Measurements from ENCODE around the gene BRSK1.

BRSK1 gene

GRCh38 chr19:55316646-55317045 is 32.8 kb downstream of the BRSK1 start:
- Histone ChIP-seq H3K4me3 (ENCODE audit: control insufficient read depth in 1 of 7, extremely low read depth in 1 of 7, insufficient read depth in 4 of 7, low read depth in 2 of 7, low read length in 6 of 7) (no peak overlapping the region), H3K4me1 (ENCODE audit: control extremely low read depth in 1 of 4, control insufficient read depth in 4 of 4, insufficient read depth in 4 of 4, low read length in 3 of 4) (peaks cover 0 to 19% (median 13%) of the 10 kb centered on the region in 4 experiments), H3K27me3 (replicated peaks in 2 of 5; ENCODE audit: control insufficient read depth in 4 of 5, insufficient read depth in 5 of 5, low read length in 4 of 5) (no peaks in the 10 kb centered on the region), H3K36me3 (ENCODE audit: control insufficient read depth in 4 of 4, insufficient read depth in 4 of 4, low read length in 3 of 4) (peaks cover 0 to 21% (median 7%) of the 10 kb centered on the region in 4 experiments), H3K27ac (ENCODE audit: insufficient read depth in 1 of 2, low read depth in 1 of 2, low read length in 2 of 2, poor library complexity in 1 of 2, severe bottlenecking in 2 of 2) (no peak overlapping the region), H3K9me3 (ENCODE audit: control extremely low read depth in 1 of 5, control insufficient read depth in 4 of 5, insufficient read depth in 2 of 5, low read depth in 1 of 5, low read length in 4 of 5) (peaks cover 0 to 2% (median 0%) of the 10 kb centered on the region in 5 experiments)
- ChIA-PET CTCF (no interaction called here), POLR2A (no interaction called here)
- DNase-seq = no peak
- WGBS (ENCODE audit: insufficient coverage) = 95% methylated on average over 8 of the region's 8 CpGs

- Histone ChIP-seq H3K4me3 (ENCODE audit: control insufficient read depth in 1 of 7, extremely low read depth in 1 of 7, insufficient read depth in 4 of 7, low read depth in 2 of 7, low read length in 6 of 7) (peak overlapping the region in 2 of 7 experiments; percentile 24 to 64), H3K27ac (ENCODE audit: insufficient read depth in 1 of 2, low read depth in 1 of 2, low read length in 2 of 2, poor library complexity in 1 of 2, severe bottlenecking in 2 of 2) (no peak overlapping the region), H3K4me1 (ENCODE audit: control extremely low read depth in 1 of 4, control insufficient read depth in 4 of 4, insufficient read depth in 4 of 4, low read length in 3 of 4) (peaks cover 0 to 38% (median 32%) of the 10 kb centered on the region in 4 experiments), H3K36me3 (ENCODE audit: control insufficient read depth in 4 of 4, insufficient read depth in 4 of 4, low read length in 3 of 4) (peaks cover 0 to 15% (median 7%) of the 10 kb centered on the region in 4 experiments), H3K9me3 (ENCODE audit: control extremely low read depth in 1 of 5, control insufficient read depth in 4 of 5, insufficient read depth in 2 of 5, low read depth in 1 of 5, low read length in 4 of 5) (peaks cover 0 to 2% (median 0%) of the 10 kb centered on the region in 5 experiments), H3K27me3 (replicated peaks in 2 of 5; ENCODE audit: control insufficient read depth in 4 of 5, insufficient read depth in 5 of 5, low read length in 4 of 5) (no peaks in the 10 kb centered on the region)
- ChIA-PET CTCF (interaction anchor here (4.1 kb wide), 1 partner anchor 18 kb away, joined by 30 read pairs; no protein-coding TSS in a partner anchor), POLR2A (interaction anchor here (0.6 kb wide), 1 partner anchor 61 kb away, joined by 4 read pairs; no protein-coding TSS in a partner anchor)
- DNase-seq = no peak
- WGBS (ENCODE audit: insufficient coverage) = 84% methylated on average over 21 of the region's 21 CpGs
Observed at GRCh38 chr19:55319785-55320184, 36.0 kb downstream of the BRSK1 start.

GRCh38 chr19:55320844-55321419 is 37.1 kb downstream of the BRSK1 start:
- POLR2A ChIA-PET = interaction anchor here (1.7 to 1.8 kb wide), 2 partner anchors 17 to 18 kb away, joined by 6 to 9 read pairs; partner anchors contain the start of gene KMT5C
- Histone ChIP-seq H3K36me3 (ENCODE audit: control insufficient read depth in 4 of 4, insufficient read depth in 4 of 4, low read length in 3 of 4) (peaks cover 0 to 12% (median 6%) of the 10 kb centered on the region in 4 experiments), H3K9me3 (ENCODE audit: control extremely low read depth in 1 of 5, control insufficient read depth in 4 of 5, insufficient read depth in 2 of 5, low read depth in 1 of 5, low read length in 4 of 5) (peaks cover 0 to under 1% (median 0%) of the 10 kb centered on the region in 5 experiments), H3K27ac (ENCODE audit: insufficient read depth in 1 of 2, low read depth in 1 of 2, low read length in 2 of 2, poor library complexity in 1 of 2, severe bottlenecking in 2 of 2) (no peak overlapping the region), H3K4me3 (ENCODE audit: control insufficient read depth in 1 of 7, extremely low read depth in 1 of 7, insufficient read depth in 4 of 7, low read depth in 2 of 7, low read length in 6 of 7) (peak overlapping the region in 4 of 7 experiments; percentile 28 to 49 (median 36)), H3K4me1 (ENCODE audit: control extremely low read depth in 1 of 4, control insufficient read depth in 4 of 4, insufficient read depth in 4 of 4, low read length in 3 of 4) (peaks cover 0 to 48% (median 42%) of the 10 kb centered on the region in 4 experiments), H3K27me3 (replicated peaks in 2 of 5; ENCODE audit: control insufficient read depth in 4 of 5, insufficient read depth in 5 of 5, low read length in 4 of 5) (no peaks in the 10 kb centered on the region)
- CTCF ChIA-PET = interaction anchor here (1.0 to 4.1 kb wide), 5 partner anchors 11 to 180 kb away, joined by 3 to 30 read pairs (median 5); partner anchors contain the start of gene TMEM238
- WGBS (ENCODE audit: insufficient coverage) = 100% methylated on average over 6 of the region's 8 CpGs
- DNase-seq = no peak

GRCh38 chr19:55321466-55322137 is 37.8 kb downstream of the BRSK1 start:
- no peaks in the 10 kb centered on the region for H3K27me3 ChIP-seq (replicated peaks in 2 of 5; ENCODE audit: control insufficient read depth in 4 of 5, insufficient read depth in 5 of 5, low read length in 4 of 5)
- ChIA-PET POLR2A (interaction anchor here (1.7 to 1.8 kb wide), 2 partner anchors 16 to 18 kb away, joined by 6 to 9 read pairs; partner anchors contain the start of gene KMT5C), CTCF (interaction anchor here (0.9 to 4.1 kb wide), 9 partner anchors 11 to 180 kb away, joined by 3 to 30 read pairs (median 5); partner anchors contain the start of genes KMT5C and TMEM238)
- H3K4me3 ChIP-seq (ENCODE audit: control insufficient read depth in 1 of 7, extremely low read depth in 1 of 7, insufficient read depth in 4 of 7, low read depth in 2 of 7, low read length in 6 of 7) = peak overlapping the region in 5 of 7 experiments; percentile 6 to 49 (median 35)
- peaks cover 0 to 48% (median 42%) of the 10 kb centered on the region in 4 experiments for H3K4me1 ChIP-seq (ENCODE audit: control extremely low read depth in 1 of 4, control insufficient read depth in 4 of 4, insufficient read depth in 4 of 4, low read length in 3 of 4)
- 24% methylated on average over 3 of the region's 9 CpGs for WGBS (ENCODE audit: insufficient coverage)
- H3K9me3 ChIP-seq (ENCODE audit: control extremely low read depth in 1 of 5, control insufficient read depth in 4 of 5, insufficient read depth in 2 of 5, low read depth in 1 of 5, low read length in 4 of 5) = no peaks in the 10 kb centered on the region
- DNase-seq = peak in 1 of 3 donors; percentile 15
- H3K27ac ChIP-seq (ENCODE audit: insufficient read depth in 1 of 2, low read depth in 1 of 2, low read length in 2 of 2, poor library complexity in 1 of 2, severe bottlenecking in 2 of 2) = no peak overlapping the region
- peaks cover 0 to 6% (median 2%) of the 10 kb centered on the region in 4 experiments for H3K36me3 ChIP-seq (ENCODE audit: control insufficient read depth in 4 of 4, insufficient read depth in 4 of 4, low read length in 3 of 4)

GRCh38 chr19:55322204-55322885 is 38.5 kb downstream of the BRSK1 start:
- ChIA-PET POLR2A (interaction anchor here (1.7 to 1.8 kb wide), 2 partner anchors 16 to 17 kb away, joined by 6 to 9 read pairs; partner anchors contain the start of gene KMT5C), CTCF (interaction anchor here (0.6 to 4.1 kb wide), 9 partner anchors 10 to 181 kb away, joined by 3 to 30 read pairs (median 5); partner anchors contain the start of genes KMT5C and TMEM238)
- 43% methylated on average over 9 of the region's 12 CpGs for WGBS (ENCODE audit: insufficient coverage)

GRCh38 chr19:55324662-55325061 is 40.9 kb downstream of the BRSK1 start:
- Histone ChIP-seq H3K4me1 (ENCODE audit: control extremely low read depth in 1 of 4, control insufficient read depth in 4 of 4, insufficient read depth in 4 of 4, low read length in 3 of 4) (peaks cover 0 to 48% (median 42%) of the 10 kb centered on the region in 4 experiments), H3K36me3 (ENCODE audit: control insufficient read depth in 4 of 4, insufficient read depth in 4 of 4, low read length in 3 of 4) (peaks cover 0 to under 1% (median 0%) of the 10 kb centered on the region in 4 experiments), H3K27ac (ENCODE audit: insufficient read depth in 1 of 2, low read depth in 1 of 2, low read length in 2 of 2, poor library complexity in 1 of 2, severe bottlenecking in 2 of 2) (no peak overlapping the region), H3K27me3 (replicated peaks in 2 of 5; ENCODE audit: control insufficient read depth in 4 of 5, insufficient read depth in 5 of 5, low read length in 4 of 5) (no peaks in the 10 kb centered on the region), H3K4me3 (ENCODE audit: control insufficient read depth in 1 of 7, extremely low read depth in 1 of 7, insufficient read depth in 4 of 7, low read depth in 2 of 7, low read length in 6 of 7) (peak overlapping the region in 3 of 7 experiments; percentile 38 to 64 (median 57)), H3K9me3 (ENCODE audit: control extremely low read depth in 1 of 5, control insufficient read depth in 4 of 5, insufficient read depth in 2 of 5, low read depth in 1 of 5, low read length in 4 of 5) (no peaks in the 10 kb centered on the region)
- DNase-seq = peak in 1 of 3 donors; percentile 14
- CTCF ChIA-PET = interaction anchor here (0.8 to 1.3 kb wide), 4 partner anchors 15 to 94 kb away, joined by 3 read pairs; no protein-coding TSS in a partner anchor
- WGBS (ENCODE audit: insufficient coverage) = 97% methylated on average over 4 of the region's 6 CpGs
- POLR2A ChIA-PET = interaction anchor here (1.5 kb wide), 1 partner anchor 15 kb away, joined by 8 read pairs; the partner anchor contains the start of gene KMT5C

More at GRCh38 chr19:55322204-55322885, 38.5 kb downstream of the BRSK1 start:
- DNase-seq = no peak
- no peaks in the 10 kb centered on the region for H3K9me3 ChIP-seq (ENCODE audit: control extremely low read depth in 1 of 5, control insufficient read depth in 4 of 5, insufficient read depth in 2 of 5, low read depth in 1 of 5, low read length in 4 of 5)
- peaks cover 0 to 2% (median 0%) of the 10 kb centered on the region in 4 experiments for H3K36me3 ChIP-seq (ENCODE audit: control insufficient read depth in 4 of 4, insufficient read depth in 4 of 4, low read length in 3 of 4)
- H3K27ac ChIP-seq (ENCODE audit: insufficient read depth in 1 of 2, low read depth in 1 of 2, low read length in 2 of 2, poor library complexity in 1 of 2, severe bottlenecking in 2 of 2) = no peak overlapping the region
- H3K27me3 ChIP-seq (replicated peaks in 2 of 5; ENCODE audit: control insufficient read depth in 4 of 5, insufficient read depth in 5 of 5, low read length in 4 of 5) = no peaks in the 10 kb centered on the region
- H3K4me1 ChIP-seq (ENCODE audit: control extremely low read depth in 1 of 4, control insufficient read depth in 4 of 4, insufficient read depth in 4 of 4, low read length in 3 of 4) = peaks cover 0 to 48% (median 42%) of the 10 kb centered on the region in 4 experiments
- H3K4me3 ChIP-seq (ENCODE audit: control insufficient read depth in 1 of 7, extremely low read depth in 1 of 7, insufficient read depth in 4 of 7, low read depth in 2 of 7, low read length in 6 of 7) = peak overlapping the region in 1 of 7 experiments; percentile 29
